Tibial nerve (tissue), 3 donors: Measurements from ENCODE around the gene CASP3.
"Not testable (repeated sequence)": the region's sequence is repeated elsewhere in the genome, so short reads cannot be mapped to it uniquely, and the experiment has no call there.

Source experiments
- POLR2A ChIP-seq, 2 donors: fragments of 450-650 bp; IDR thresholded peaks; one replicate each; pipeline ENCODE4 v1.6.1; 2017; ENCODE audit warnings: antibody characterized with exemption in 2 of 2, mild to moderate bottlenecking in 2 of 2, moderate library complexity in 2 of 2
- TF ChIP-seq, protein P1 (sequence below), 5 experiments: fragments of 200-600 bp in 3 of 5; fragments of 450-650 bp in 2 of 5; sonication (generic) in 3 of 5; IDR thresholded peaks; one replicate each; pipeline ENCODE4 v1.5.1; 2016 to 2019; ENCODE audit warnings: antibody characterized with exemption in 5 of 5, mild to moderate bottlenecking in 3 of 5, moderate library complexity in 2 of 5

DNA sequence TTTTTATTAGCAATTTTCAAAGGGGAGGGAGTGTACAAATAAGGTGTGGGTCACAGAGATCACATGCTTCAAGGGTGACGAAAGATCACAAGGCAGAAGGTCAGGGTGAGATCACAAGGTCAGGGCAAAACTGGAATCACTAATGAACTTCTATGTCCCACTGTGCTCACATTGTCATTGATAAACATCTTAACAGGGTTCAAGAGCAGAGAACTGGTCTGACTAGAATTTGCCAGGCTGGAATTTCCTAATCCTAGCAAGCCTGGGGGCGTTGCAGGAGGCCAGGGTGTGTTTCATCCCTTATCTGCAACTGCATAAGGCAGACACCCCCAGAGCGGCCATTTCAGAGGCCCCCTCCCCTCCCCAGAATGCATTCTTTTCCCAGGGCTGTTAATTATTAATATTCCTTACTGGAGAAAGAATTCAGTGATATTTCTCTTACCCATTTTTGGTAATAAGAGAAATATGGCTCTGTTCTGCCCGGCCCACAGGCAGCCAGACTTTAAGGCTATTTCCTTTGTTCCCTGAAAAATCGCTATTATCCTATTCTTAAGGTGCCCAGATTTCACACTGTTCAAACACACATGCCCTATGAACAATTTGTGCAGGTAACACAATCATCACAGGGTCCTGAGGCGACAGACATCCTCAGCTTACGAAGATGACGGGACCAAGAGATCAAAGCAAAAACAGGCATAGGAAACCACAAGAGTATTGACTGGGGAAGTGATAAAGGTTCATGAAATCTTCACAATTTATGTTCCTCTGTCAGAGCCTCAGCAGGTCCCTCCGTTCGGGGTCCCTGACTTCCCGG lies 23.3 kb downstream of the CASP3 start:
- TF ChIP-seq, protein P1, sequence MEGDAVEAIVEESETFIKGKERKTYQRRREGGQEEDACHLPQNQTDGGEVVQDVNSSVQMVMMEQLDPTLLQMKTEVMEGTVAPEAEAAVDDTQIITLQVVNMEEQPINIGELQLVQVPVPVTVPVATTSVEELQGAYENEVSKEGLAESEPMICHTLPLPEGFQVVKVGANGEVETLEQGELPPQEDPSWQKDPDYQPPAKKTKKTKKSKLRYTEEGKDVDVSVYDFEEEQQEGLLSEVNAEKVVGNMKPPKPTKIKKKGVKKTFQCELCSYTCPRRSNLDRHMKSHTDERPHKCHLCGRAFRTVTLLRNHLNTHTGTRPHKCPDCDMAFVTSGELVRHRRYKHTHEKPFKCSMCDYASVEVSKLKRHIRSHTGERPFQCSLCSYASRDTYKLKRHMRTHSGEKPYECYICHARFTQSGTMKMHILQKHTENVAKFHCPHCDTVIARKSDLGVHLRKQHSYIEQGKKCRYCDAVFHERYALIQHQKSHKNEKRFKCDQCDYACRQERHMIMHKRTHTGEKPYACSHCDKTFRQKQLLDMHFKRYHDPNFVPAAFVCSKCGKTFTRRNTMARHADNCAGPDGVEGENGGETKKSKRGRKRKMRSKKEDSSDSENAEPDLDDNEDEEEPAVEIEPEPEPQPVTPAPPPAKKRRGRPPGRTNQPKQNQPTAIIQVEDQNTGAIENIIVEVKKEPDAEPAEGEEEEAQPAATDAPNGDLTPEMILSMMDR (IDR thresholded peaks at IDR 0.05), result not testable (repeated sequence)
- not testable (repeated sequence) for TF ChIP-seq POLR2A (IDR thresholded peaks at IDR 0.05)
